CD4-positive, CD25-positive, alpha-beta regulatory T cell (primary cell): ENCODE measurements around the gene PHKG2. TPM values are rescaled to one million over a fixed set of nuclear protein-coding genes. Genes with fewer than 3 reads are reported as not detected.

Experiments used
- ATAC-seq, 2 donors: fragments of 150-1000 bp; cut with Tn5 transposase; one replicate each; pipeline ENCODE4 v1.10.0; 2021; ENCODE audit warnings: low read depth in 2 of 2, moderate number of reproducible peaks in 2 of 2, moderate library complexity in 1 of 2
- DNase-seq, 3 donors: peaks; one replicate each; pipeline versions ENCODE4 v3.0.0 to v3.0.0-alpha.2; 2012 to 2022; ENCODE audit warnings: mixed read lengths in 1 of 3
- H3K27ac ChIP-seq: one replicate; pipeline ENCODE4 v1.7.0; 2013; ENCODE audit warnings: mild to moderate bottlenecking, low read length; ENCODE audit not compliant: insufficient read depth, poor library complexity, severe bottlenecking
- H3K27me3 ChIP-seq: one replicate; pipeline ENCODE4 v1.7.0; 2013; ENCODE audit warnings: low read length; ENCODE audit not compliant: control insufficient read depth, insufficient read depth
- H3K36me3 ChIP-seq: one replicate; pipeline ENCODE4 v1.7.0; 2013; ENCODE audit warnings: mild to moderate bottlenecking, low read length, moderate library complexity; ENCODE audit not compliant: control insufficient read depth, insufficient read depth
- H3K4me1 ChIP-seq: 2 replicates; pipeline ENCODE4 v1.7.0; 2013; ENCODE audit warnings: mild to moderate bottlenecking, low read length; ENCODE audit not compliant: insufficient read depth, control insufficient read depth, poor library complexity, severe bottlenecking
- H3K4me3 ChIP-seq: one replicate; pipeline ENCODE4 v1.7.0; 2013; ENCODE audit warnings: low read depth, mild to moderate bottlenecking, low read length, moderate library complexity
- H3K9me3 ChIP-seq, 2 experiments: 1 replicate in 1 of 2; 2 replicates in 1 of 2; pipeline ENCODE4 v1.7.0; 2013; ENCODE audit warnings: low read length in 2 of 2, mild to moderate bottlenecking in 1 of 2, moderate library complexity in 1 of 2; ENCODE audit not compliant: control insufficient read depth in 2 of 2
- H3K27ac Mint-ChIP-seq, 3 donors: one replicate each; pipeline ENCODE4 v1.8.0; 2020 to 2022; ENCODE audit warnings: mild to moderate bottlenecking in 3 of 3, mixed read lengths in 3 of 3, moderate library complexity in 2 of 3
- H3K27me3 Mint-ChIP-seq: one replicate; pipeline ENCODE4 v1.8.0; 2022; ENCODE audit warnings: mild to moderate bottlenecking, mixed read lengths
- H3K36me3 Mint-ChIP-seq: one replicate; pipeline ENCODE4 v1.8.0; 2020; ENCODE audit warnings: mixed read lengths
- H3K4me1 Mint-ChIP-seq, 4 donors: one replicate each; pipeline ENCODE4 v1.8.0; 2020 to 2022; ENCODE audit warnings: mixed read lengths in 4 of 4, mild to moderate bottlenecking in 1 of 4
- H3K4me3 Mint-ChIP-seq, 4 donors: one replicate each; pipeline ENCODE4 v1.8.0; 2020 to 2022; ENCODE audit warnings: mild to moderate bottlenecking in 4 of 4, mixed read lengths in 4 of 4, moderate library complexity in 3 of 4
- H3K9me3 Mint-ChIP-seq, 7 donors: one replicate each; pipeline ENCODE4 v1.8.0; 2020 to 2022; ENCODE audit warnings: mixed read lengths in 7 of 7, mild to moderate bottlenecking in 3 of 7, moderate library complexity in 2 of 7
- polyA plus RNA-seq, 4 donors: library from polyadenylated mRNA; unstranded; fragments of 300-500 nt; fragmentation: Illumina TruSeq; gene quantifications; one replicate each; pipeline ENCODE4 v1.2.3, GENCODE V29; 2021
- total RNA-seq: library from RNA; stranded (reverse); gene quantifications from one replicate; pipeline ENCODE4 v1.2.3, GENCODE V29; 2022

PHKG2 gene
- total and polyA plus RNA-seq, 5 donors from 2014 or later: 39.5 to 48.5 (median 43.9) TPM

GRCh38 chr16:30760577-30761426, 12.6 kb downstream of the PHKG2 start:
- peaks cover 27% of the 10 kb centered on the region for H3K36me3 ChIP-seq
- ATAC-seq: no peak

GRCh38 chr16:30761427-30761927, 13.3 kb downstream of the PHKG2 start:
- H3K36me3 ChIP-seq: peaks cover 28% of the 10 kb centered on the region
- Mint-ChIP-seq H3K4me3 (peak overlapping the region; percentile 94 to 99 (median 97)), H3K36me3 (peaks cover 7% of the 10 kb centered on the region), H3K4me1 (peaks cover 0 to 38% (median 27%) of the 10 kb centered on the region in 4 donors), H3K9me3 (no peaks in the 10 kb centered on the region), H3K27me3 (no peaks in the 10 kb centered on the region), H3K27ac (peak overlapping the region in 2 of 3 donors; percentile 94 to 95)
- H3K4me1 ChIP-seq: peaks cover 25% of the 10 kb centered on the region
- peak overlapping the region; percentile 81 for H3K27ac ChIP-seq
- H3K4me3 ChIP-seq: peak overlapping the region; percentile 93
- DNase-seq: peak; percentile 25 to 49 (median 39)
- ATAC-seq: peak; percentile 10 to 15
- no peaks in the 10 kb centered on the region for H3K27me3 ChIP-seq
- no peaks in the 10 kb centered on the region for H3K9me3 ChIP-seq

More at GRCh38 chr16:30760577-30761426, 12.6 kb downstream of the PHKG2 start:
- peak overlapping the region; percentile 94 to 99 (median 97) for H3K4me3 Mint-ChIP-seq
- peaks cover 0 to 38% (median 25%) of the 10 kb centered on the region in 4 donors for H3K4me1 Mint-ChIP-seq
- Histone ChIP-seq H3K4me3 (peak overlapping the region; percentile 40), H3K9me3 (no peaks in the 10 kb centered on the region), H3K27ac (peak overlapping the region; percentile 81), H3K27me3 (no peaks in the 10 kb centered on the region), H3K4me1 (peaks cover 25% of the 10 kb centered on the region)
- peak overlapping the region in 2 of 3 donors; percentile 82 to 86 for H3K27ac Mint-ChIP-seq
- no peaks in the 10 kb centered on the region for H3K27me3 Mint-ChIP-seq
- H3K36me3 Mint-ChIP-seq: peaks cover 10% of the 10 kb centered on the region
- DNase-seq: no peak
- H3K9me3 Mint-ChIP-seq: no peaks in the 10 kb centered on the region

- peak within 1 kb of the TSS; percentile 94 to 99 (median 97) for H3K4me3 Mint-ChIP-seq
- H3K27me3 ChIP-seq: no peaks in the 10 kb centered on the region
- DNase-seq (peak; percentile 90 to 95 (median 92)), ATAC-seq (peak; percentile 93 to 95)
- H3K36me3 ChIP-seq: peaks cover 36% of the 10 kb centered on the region
- H3K4me1 Mint-ChIP-seq: peaks cover 0 to 38% (median 27%) of the 10 kb centered on the region in 4 donors
- peaks cover 25% of the 10 kb centered on the region for H3K4me1 ChIP-seq
- H3K27me3 Mint-ChIP-seq: no peaks in the 10 kb centered on the region
- H3K27ac ChIP-seq: peak within 1 kb of the TSS; percentile 81
- H3K9me3 ChIP-seq: no peaks in the 10 kb centered on the region
- H3K36me3 Mint-ChIP-seq: peaks cover 11% of the 10 kb centered on the region
- no peaks in the 10 kb centered on the region for H3K9me3 Mint-ChIP-seq
- peak within 1 kb of the TSS; percentile 93 for H3K4me3 ChIP-seq
- H3K27ac Mint-ChIP-seq: peak within 1 kb of the TSS; percentile 94 to 95 (median 95)
Measured at GRCh38 chr16:30761928-30762902, 14.0 kb downstream of the PHKG2 start, which contains the start of the genes CFAP119 and RNF40. Gene CFAP119 (minus strand): TSS chr16:30762062. CDS start chr16:30761748, 314 bp downstream. Gene RNF40 (plus strand): TSS chr16:30762322. CDS start chr16:30762546, 224 bp downstream.

GRCh38 chr16:30762991-30763725, 14.9 kb downstream of the PHKG2 start:
- peak overlapping the region; percentile 93 for H3K4me3 ChIP-seq
- H3K36me3 Mint-ChIP-seq: peaks cover 13% of the 10 kb centered on the region
- H3K36me3 ChIP-seq: peaks cover 45% of the 10 kb centered on the region

GRCh38 chr16:30764086-30764485, 15.9 kb downstream of the PHKG2 start:
- Histone ChIP-seq H3K4me3 (no peak overlapping the region), H3K4me1 (peaks cover 25% of the 10 kb centered on the region), H3K27me3 (no peaks in the 10 kb centered on the region), H3K9me3 (no peaks in the 10 kb centered on the region), H3K27ac (no peak overlapping the region), H3K36me3 (peaks cover 54% of the 10 kb centered on the region)
- H3K27ac Mint-ChIP-seq: peak overlapping the region in 1 of 3 donors; percentile 37
- H3K9me3 Mint-ChIP-seq: no peaks in the 10 kb centered on the region
- peaks cover 20% of the 10 kb centered on the region for H3K36me3 Mint-ChIP-seq
- H3K27me3 Mint-ChIP-seq: no peaks in the 10 kb centered on the region
- ATAC-seq: no peak
- peaks cover 0 to 38% (median 27%) of the 10 kb centered on the region in 4 donors for H3K4me1 Mint-ChIP-seq
- H3K4me3 Mint-ChIP-seq: peak overlapping the region; percentile 87 to 99 (median 97)
- no peak for DNase-seq

More at GRCh38 chr16:30762991-30763725, 14.9 kb downstream of the PHKG2 start:
- peaks cover 0 to 38% (median 27%) of the 10 kb centered on the region in 4 donors for H3K4me1 Mint-ChIP-seq
- H3K4me1 ChIP-seq: peaks cover 25% of the 10 kb centered on the region
- ATAC-seq (no peak), DNase-seq (no peak)
- peak overlapping the region; percentile 81 for H3K27ac ChIP-seq
- H3K27me3 Mint-ChIP-seq: no peaks in the 10 kb centered on the region
- H3K27ac Mint-ChIP-seq: peak overlapping the region; percentile 94 to 95 (median 95)
- H3K9me3 ChIP-seq: no peaks in the 10 kb centered on the region
- H3K27me3 ChIP-seq: no peaks in the 10 kb centered on the region
- H3K9me3 Mint-ChIP-seq: no peaks in the 10 kb centered on the region
- peak overlapping the region; percentile 94 to 99 (median 97) for H3K4me3 Mint-ChIP-seq

GRCh38 chr16:30764816-30765465, 16.7 kb downstream of the PHKG2 start:
- H3K9me3 ChIP-seq: no peaks in the 10 kb centered on the region
- no peaks in the 10 kb centered on the region for H3K27me3 ChIP-seq
- no peaks in the 10 kb centered on the region for H3K27me3 Mint-ChIP-seq
- H3K36me3 Mint-ChIP-seq: peaks cover 25% of the 10 kb centered on the region
- peaks cover 0 to 38% (median 27%) of the 10 kb centered on the region in 4 donors for H3K4me1 Mint-ChIP-seq
- no peak overlapping the region for H3K4me3 ChIP-seq
- peaks cover 63% of the 10 kb centered on the region for H3K36me3 ChIP-seq
- ATAC-seq: no peak
- H3K27ac ChIP-seq: no peak overlapping the region
- peaks cover 25% of the 10 kb centered on the region for H3K4me1 ChIP-seq
- peak overlapping the region in 1 of 3 donors; percentile 25 for H3K27ac Mint-ChIP-seq
- peak overlapping the region in 1 of 4 donors; percentile 80 for H3K4me3 Mint-ChIP-seq
- no peak for DNase-seq
- no peaks in the 10 kb centered on the region for H3K9me3 Mint-ChIP-seq
